HG02759 (cell line): ENCODE measurements around the gene TPSAB1.

ENCODE experiments used
- ATAC-seq: cut with Tn5 transposase; IDR thresholded peaks from one replicate; pipeline ENCODE4 v1.9.1; 2021; ENCODE audit warnings: mild to moderate bottlenecking, moderate library complexity; ENCODE audit not compliant: unreplicated experiment

TPSAB1 gene

DNA sequence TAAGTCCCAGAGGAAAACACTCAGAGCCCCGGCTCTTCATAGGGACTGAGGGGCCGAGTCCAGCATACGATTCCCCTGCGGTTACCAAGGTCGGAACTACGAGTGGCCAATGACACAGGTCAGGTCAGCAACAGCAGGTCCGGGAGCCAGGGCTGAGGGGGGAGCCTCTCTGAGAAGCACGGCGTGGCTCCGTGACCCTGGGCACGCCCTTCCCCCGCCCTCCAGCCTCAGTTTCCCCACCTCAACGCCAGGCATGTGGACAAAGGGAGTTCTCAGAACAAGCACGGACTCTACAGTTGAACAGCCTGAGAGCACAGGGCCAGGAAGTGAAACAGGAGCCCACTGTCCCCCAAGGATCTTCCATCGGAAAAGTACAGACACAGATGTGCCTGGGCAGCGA is 41.0 kb downstream of the TPSAB1 start:
- no peak for ATAC-seq

DNA sequence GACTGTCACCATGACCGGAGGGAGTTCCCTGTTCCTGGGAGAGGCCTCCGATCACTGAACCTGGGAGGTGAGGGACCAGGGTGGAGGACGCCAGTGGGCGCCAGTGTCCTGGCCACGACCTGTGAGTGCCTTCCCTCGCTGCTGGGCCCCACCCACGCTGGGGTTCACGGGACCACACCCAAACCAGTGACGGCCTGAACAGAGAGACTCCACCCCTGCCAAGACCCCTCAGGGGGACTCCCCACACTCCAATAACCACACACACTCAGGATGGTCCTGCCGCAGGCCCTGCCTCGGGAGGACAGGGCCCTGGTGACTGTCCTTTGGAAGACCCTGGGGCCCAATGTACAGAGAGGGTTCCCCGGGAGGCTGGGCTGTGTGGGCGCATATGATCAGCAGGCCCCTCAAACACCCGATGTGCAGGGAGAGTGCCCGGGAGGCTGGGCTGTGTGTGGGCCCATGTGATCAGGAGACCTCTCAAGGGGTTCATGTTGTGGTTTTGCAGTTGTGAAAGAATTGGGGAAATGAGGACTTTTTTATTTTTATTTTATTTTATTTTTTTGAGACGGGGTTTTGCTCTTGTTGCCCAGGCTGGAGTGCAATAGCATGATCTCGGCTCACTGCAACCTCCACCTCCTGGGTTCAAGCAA is 41.9 kb downstream of the TPSAB1 start:
- no peak for ATAC-seq

DNA sequence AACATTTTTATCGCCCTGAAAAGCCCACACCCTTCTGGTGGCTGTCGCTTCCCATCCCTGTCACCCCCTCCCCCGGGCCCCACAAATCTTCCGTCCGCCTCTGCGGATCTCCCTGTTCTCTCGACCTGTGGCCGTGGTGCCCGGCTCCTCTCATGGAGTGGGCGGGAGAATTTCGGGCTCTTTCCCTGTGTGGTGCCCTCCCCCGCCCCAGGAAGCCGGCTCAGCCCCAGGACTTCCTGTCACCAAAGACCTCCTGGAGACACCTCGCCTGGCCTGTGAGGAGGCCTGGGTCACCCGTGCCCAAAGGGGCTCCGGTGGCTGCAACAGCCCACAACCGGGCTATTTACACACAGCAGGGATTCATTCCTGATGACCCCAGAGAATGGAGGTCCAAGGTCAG is 42.8 kb downstream of the TPSAB1 start:
- no peak for ATAC-seq

DNA sequence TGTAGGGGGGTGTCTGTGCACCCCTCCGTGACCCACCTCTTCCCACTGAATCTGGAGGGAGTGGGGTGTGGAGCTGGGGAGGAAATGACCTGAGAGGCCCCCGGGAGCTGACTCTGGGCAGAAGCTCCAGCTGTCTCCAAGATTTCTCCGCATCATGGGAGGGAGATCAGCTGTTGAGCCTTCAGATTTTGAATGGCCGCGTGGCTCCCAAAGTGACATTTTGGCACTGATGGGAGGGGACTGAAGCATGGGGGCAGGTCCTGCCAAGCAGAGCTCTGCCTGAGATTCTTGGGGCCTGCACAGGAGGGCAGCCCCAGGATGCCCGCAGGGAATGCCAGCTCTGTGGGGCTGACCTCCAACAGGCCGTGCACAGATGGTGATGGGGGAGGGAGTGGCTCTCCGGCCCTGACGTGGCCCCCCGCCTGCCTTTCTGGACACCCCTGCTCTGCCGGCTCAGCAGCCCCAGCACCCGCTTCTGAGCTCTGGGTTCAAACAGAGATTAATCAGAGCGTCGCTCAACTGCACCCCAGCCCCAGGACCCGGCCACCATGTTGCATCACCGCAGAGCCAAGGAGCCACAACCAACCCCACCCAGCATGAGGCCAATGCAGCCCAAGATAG is 43.6 kb downstream of the TPSAB1 start:
- no peak for ATAC-seq

DNA sequence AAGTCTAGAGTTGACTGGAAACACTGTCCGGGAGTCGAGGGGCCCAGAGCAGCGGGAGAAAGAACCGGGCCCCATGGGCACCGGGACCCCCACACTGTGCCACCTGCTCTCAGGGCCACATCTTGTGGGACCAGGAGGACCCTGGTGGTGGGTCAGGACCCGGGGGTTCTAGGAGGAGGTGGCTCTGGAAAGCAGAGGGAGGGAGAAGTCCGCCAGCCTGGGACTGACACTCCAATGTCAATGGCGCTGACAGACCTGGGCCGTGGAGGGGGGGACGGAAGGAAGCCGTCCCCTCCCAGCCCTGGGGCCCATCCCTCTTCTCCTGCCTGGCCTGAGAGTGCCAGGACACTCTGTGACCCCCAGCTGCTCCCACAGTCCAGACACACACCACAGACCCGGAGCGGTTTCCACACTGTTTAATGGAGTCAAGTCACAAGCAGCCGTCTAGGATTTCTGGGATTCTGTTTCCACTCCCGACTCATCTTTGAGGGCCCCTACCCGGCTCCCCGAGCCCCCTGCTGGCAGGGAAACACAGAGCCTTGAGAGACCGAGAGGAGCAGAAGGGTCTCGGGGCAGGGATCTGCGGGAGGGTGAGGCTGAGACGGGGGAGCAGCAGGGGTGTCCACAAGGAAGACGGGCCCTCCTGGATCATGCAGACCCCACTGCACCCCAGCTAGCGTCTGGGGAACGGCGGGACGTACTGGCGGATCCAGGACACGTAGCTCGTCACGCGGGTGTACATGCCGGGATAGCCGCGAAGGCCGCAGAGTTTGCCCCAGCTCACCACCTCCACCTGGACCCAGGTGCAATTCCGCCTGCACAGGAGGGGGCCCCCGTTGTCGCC is 45.4 kb downstream of the TPSAB1 start:
- no peak for ATAC-seq

DNA sequence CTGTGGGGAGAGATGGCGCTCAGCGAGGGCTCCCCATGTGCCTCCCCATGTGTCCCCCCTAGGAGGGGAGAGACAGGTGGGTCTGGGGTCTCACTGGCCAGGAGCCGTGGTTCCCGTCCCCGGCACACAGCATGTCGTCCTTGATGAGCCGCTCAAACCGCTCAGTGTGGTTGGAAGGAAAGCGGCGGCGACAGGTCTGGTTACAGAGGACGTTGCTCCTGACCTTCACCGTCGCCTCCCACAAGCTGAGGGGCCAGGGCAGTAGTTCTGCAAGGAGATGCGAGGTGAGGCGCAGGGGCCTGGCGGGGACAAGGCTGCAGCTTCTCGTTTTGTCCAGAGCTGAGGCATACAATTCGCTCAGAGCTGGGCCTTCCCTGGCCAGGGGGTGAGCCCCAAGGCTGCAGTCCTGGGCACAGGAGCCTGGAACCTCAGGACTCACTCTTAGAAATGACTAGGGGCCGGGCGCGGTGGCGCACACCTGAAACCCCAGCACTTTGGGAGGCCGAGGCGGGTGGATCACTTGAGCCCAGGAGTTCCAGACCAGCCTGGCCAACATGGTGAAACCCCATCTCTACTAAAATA is 46.1 kb downstream of the TPSAB1 start:
- no peak for ATAC-seq

DNA sequence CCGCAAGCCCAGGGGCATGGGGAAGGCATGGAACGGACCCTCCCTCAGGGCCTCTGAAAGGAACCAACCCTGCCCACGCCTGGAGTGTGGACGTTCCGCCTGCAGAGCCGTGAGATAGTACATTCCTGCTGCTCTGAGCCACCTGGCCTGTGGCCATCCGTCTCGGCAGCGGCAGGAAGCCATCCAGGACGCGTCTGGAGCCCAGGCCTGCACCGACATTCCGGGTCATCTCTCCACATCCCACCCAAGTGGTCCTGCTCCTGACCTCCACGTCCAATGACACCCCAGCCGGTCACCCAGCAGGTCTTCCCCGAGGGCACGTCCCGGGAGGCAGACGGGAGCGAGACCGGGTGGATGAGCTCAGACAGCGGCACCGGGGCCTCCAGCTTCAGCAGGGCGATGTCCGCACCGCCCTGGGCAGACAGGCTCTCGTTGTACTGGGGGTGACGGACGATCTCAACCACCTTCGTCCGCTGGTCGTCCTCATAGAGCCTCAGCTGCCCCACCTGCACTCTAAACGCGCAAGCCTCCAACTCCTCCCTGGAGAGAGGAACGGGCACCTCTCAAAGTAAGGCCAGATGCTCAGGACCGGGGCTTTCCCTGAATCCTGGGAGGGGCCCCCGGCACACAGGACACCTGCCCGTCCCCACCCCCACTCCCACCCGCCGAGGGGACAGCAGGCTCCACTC is 47.6 kb downstream of the TPSAB1 start:
- no peak for ATAC-seq

DNA sequence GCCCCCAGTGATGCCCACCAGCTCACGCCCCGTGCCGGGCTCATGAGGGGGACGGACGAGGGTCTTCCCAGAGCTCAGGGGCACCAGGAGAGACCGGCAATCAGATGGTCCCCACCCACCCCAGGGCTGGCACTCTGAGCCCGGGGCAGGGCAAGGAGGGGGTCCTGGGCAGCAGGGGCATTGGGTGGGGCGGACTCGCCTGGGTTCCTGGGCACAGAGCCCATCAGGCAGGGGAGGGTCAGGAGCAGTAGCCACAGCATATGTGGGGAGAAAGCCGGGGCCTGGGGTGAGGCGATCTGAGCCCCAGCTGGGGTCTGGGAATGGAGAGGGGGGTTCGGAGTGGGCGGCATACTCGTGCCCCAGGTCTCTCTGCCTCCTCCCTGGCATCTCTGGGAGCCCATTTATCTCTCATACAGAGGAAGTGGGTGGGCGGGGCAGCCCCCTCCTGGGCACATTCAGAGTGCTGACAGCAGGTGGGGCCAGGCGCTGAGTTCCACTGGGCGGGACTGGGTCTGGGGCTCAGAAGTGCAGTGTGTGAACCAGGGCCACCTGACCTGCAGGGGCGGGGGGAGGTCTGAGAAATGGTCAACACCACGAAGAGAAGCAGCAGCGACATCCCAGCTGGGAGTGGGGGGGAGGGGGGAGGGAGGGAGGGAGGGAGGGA is 48.4 kb downstream of the TPSAB1 start:
- ATAC-seq, result no peak

DNA sequence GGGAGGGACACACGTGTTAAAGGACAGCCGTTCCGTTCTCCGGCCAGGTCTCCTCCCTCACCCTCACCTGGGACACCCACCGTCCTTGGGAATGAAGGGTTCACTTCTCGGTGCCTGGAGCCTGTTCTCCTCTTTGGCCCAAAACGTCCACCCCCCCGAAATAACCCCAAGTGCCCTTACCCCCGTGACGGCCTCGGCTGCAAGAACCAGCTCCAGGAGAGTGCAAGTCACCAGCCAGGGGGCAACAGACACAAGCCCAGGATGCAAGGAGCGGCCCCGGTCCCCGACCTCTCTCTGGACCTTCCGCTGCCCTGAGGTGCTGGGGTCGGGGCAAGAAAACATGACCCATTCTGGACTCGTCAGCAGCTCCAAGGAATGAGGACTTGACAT is 49.0 kb downstream of the TPSAB1 start:
- no peak for ATAC-seq

DNA sequence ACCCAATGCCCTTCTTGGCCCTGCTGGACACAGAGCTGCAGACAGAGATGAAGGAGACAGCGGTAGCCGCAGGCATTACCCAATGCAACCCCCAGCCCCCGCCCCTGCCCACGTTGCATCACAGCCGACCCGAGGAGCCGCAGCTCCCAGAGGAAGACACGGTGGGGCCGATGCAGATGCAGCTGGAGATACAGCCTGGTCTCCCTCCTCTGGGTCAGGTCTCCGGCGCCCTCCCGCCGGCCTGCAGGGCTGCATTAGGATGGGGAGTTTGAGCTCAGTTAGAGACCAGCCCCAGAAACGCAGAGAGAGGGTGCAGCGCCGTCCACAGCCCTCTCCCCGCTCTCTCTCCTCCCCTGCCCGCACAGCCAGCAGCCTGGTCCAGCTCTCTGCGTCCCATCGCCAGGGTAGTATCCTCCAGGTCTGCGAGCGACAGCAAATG is 49.6 kb downstream of the TPSAB1 start:
- ATAC-seq, result no peak

DNA sequence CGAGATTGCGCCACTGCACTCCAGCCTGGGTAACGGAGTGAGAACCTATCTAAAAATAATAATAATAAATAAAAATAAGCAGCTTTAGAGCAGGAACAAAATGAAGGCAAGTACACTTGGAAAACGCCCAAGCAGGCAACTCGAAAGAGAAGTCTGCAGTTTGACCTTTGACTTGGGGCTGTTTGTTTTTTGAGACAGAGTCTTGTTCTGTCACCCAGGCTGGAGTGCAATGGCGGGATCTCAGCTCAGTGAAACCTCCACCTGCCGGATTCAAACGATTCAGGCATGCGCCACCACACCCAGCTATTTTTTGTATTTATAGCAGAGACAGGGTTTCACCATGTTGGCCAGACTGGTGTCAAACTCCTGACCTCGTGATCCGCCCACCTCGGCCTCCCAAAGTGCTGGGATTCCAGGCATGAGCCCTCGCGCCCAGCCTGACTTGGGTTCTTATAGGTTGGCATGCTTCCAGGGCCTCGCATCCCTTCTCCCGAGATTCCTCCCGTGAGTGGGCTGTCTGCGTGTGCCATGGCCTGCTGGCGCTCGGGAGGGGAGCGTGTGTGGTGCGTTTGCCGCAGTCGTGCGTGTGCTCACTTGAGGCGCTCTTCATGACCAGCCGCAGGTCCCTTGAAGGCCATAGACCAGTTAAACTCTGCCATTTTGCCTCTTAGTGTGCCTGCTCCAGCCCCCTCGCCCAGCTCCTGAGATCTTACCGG is 50.5 kb downstream of the TPSAB1 start:
- no peak for ATAC-seq

DNA sequence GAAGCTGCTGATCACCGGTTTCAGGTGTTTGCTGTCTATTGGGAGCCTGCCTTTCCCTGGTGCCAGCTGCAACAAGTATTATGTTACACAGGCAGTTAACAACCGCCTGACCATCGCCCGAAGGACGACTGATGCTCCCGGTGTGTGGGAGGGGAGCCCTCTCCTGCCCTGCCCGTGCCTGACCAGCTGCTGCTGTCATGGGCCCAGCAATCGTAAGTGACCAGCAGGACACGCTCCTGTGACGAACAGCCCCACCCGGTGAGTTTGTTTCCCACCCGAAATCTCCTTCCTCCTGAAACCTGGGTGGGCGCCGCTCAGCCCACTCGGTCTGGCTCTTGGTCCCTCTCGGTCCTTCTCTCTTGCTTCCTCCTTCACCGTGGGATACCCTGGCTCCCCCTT is 51.1 kb downstream of the TPSAB1 start:
- no peak for ATAC-seq
